ENCODE data around the gene MFAP4. TPM values are rescaled to one million over a fixed set of nuclear protein-coding genes. Genes with fewer than 3 reads are reported as not detected.

Gene MFAP4
- total and polyA plus RNA-seq, 3 experiments from 2014 or later, result not detected

- peaks cover 8% of the 10 kb centered on the region for H3K36me3 ChIP-seq (ENCODE audit: insufficient read depth, low read length)
- DNase-seq, result no peak
- no peaks in the 10 kb centered on the region for H3K9me3 ChIP-seq (ENCODE audit: low read length)
- H3K27ac Mint-ChIP-seq, result peak overlapping the region in 2 of 8 donors; percentile 9 to 73
- ChIA-PET POLR2A (no interaction called here), CTCF (interaction anchor here (11.0 kb wide), 1 partner anchor 11 kb away, joined by 118 read pairs; the partner anchor contains the start of gene B9D1)
- no peak overlapping the region for H3K4me3 ChIP-seq (ENCODE audit: low read length)
- no peaks in the 10 kb centered on the region for H3K9me3 Mint-ChIP-seq
- peak overlapping the region in 4 of 7 donors; percentile 41 to 55 (median 48) for H3K4me3 Mint-ChIP-seq
- peaks cover 32% of the 10 kb centered on the region for H3K4me1 ChIP-seq (ENCODE audit: insufficient read depth, low read length)
- H3K27me3 Mint-ChIP-seq, result no peaks in the 10 kb centered on the region
- peaks cover 4 to 24% (median 7%) of the 10 kb centered on the region in 3 donors for H3K36me3 Mint-ChIP-seq
- no peak overlapping the region for H3K27ac ChIP-seq (ENCODE audit: low read depth, low read length)
- peaks cover 45 to 47% (median 46%) of the 10 kb centered on the region in 3 donors for H3K4me1 Mint-ChIP-seq
- H3K27me3 ChIP-seq (ENCODE audit: insufficient read depth, low read length, poor library complexity, severe bottlenecking), result no peaks in the 10 kb centered on the region
Measured at GRCh38 chr17:19375732-19376131, 11.3 kb downstream of the MFAP4 start.

GRCh38 chr17:19374136-19374535 is 12.9 kb downstream of the MFAP4 start:
- POLR2A ChIA-PET, result no interaction called here
- H3K4me1 ChIP-seq (ENCODE audit: insufficient read depth, low read length), result peaks cover 48% of the 10 kb centered on the region
- H3K4me3 Mint-ChIP-seq, result no peak overlapping the region

GRCh38 chr17:19372866-19373504 is 14.0 kb downstream of the MFAP4 start:
- Histone ChIP-seq H3K4me3 (ENCODE audit: low read length) (no peak overlapping the region), H3K27me3 (ENCODE audit: insufficient read depth, low read length, poor library complexity, severe bottlenecking) (no peaks in the 10 kb centered on the region), H3K27ac (ENCODE audit: low read depth, low read length) (no peak overlapping the region), H3K9me3 (ENCODE audit: low read length) (no peaks in the 10 kb centered on the region), H3K4me1 (ENCODE audit: insufficient read depth, low read length) (peaks cover 51% of the 10 kb centered on the region), H3K36me3 (ENCODE audit: insufficient read depth, low read length) (no peaks in the 10 kb centered on the region)
- H3K27ac Mint-ChIP-seq, result peak overlapping the region in 2 of 8 donors; percentile 17 to 85
- DNase-seq, result peak in 1 of 5 donors; percentile 45
- H3K27me3 Mint-ChIP-seq, result no peaks in the 10 kb centered on the region
- H3K4me3 Mint-ChIP-seq, result peak overlapping the region in 2 of 7 donors; percentile 35 to 48
- POLR2A ChIA-PET, result interaction anchor here (0.7 kb wide), 1 partner anchor 13 kb away, joined by 3 read pairs; no protein-coding TSS in a partner anchor
- CTCF ChIA-PET, result interaction anchor here (11.0 kb wide), 1 partner anchor 9 kb away, joined by 118 read pairs; the partner anchor contains the start of gene B9D1
- peaks cover 0 to 6% (median 1%) of the 10 kb centered on the region in 3 donors for H3K36me3 Mint-ChIP-seq
- no peaks in the 10 kb centered on the region for H3K9me3 Mint-ChIP-seq
- peaks cover 61 to 69% (median 67%) of the 10 kb centered on the region in 3 donors for H3K4me1 Mint-ChIP-seq

More at GRCh38 chr17:19374136-19374535, 12.9 kb downstream of the MFAP4 start:
- no peaks in the 10 kb centered on the region for H3K9me3 Mint-ChIP-seq
- H3K4me3 ChIP-seq (ENCODE audit: low read length), result no peak overlapping the region
- no peak for DNase-seq
- no peaks in the 10 kb centered on the region for H3K9me3 ChIP-seq (ENCODE audit: low read length)
- no peak overlapping the region for H3K27ac ChIP-seq (ENCODE audit: low read depth, low read length)
- H3K27ac Mint-ChIP-seq, result peak overlapping the region in 1 of 8 donors; percentile 54
- H3K4me1 Mint-ChIP-seq, result peaks cover 58 to 61% (median 60%) of the 10 kb centered on the region in 3 donors
- peaks cover 0 to 9% (median 1%) of the 10 kb centered on the region in 3 donors for H3K36me3 Mint-ChIP-seq
- no peaks in the 10 kb centered on the region for H3K36me3 ChIP-seq (ENCODE audit: insufficient read depth, low read length)
- CTCF ChIA-PET, result interaction anchor here (11.0 kb wide), 1 partner anchor 10 kb away, joined by 118 read pairs; the partner anchor contains the start of gene B9D1
- no peaks in the 10 kb centered on the region for H3K27me3 ChIP-seq (ENCODE audit: insufficient read depth, low read length, poor library complexity, severe bottlenecking)
- H3K27me3 Mint-ChIP-seq, result no peaks in the 10 kb centered on the region

- Histone ChIP-seq H3K4me1 (ENCODE audit: insufficient read depth, low read length) (peaks cover 51% of the 10 kb centered on the region), H3K36me3 (ENCODE audit: insufficient read depth, low read length) (no peaks in the 10 kb centered on the region), H3K27me3 (ENCODE audit: insufficient read depth, low read length, poor library complexity, severe bottlenecking) (no peaks in the 10 kb centered on the region), H3K9me3 (ENCODE audit: low read length) (no peaks in the 10 kb centered on the region), H3K4me3 (ENCODE audit: low read length) (no peak overlapping the region), H3K27ac (ENCODE audit: low read depth, low read length) (no peak overlapping the region)
- Mint-ChIP-seq H3K27me3 (no peaks in the 10 kb centered on the region), H3K27ac (peak overlapping the region in 4 of 8 donors; percentile 45 to 90 (median 82)), H3K36me3 (peaks cover 0 to 1% (median under 1%) of the 10 kb centered on the region in 3 donors), H3K9me3 (no peaks in the 10 kb centered on the region), H3K4me1 (peaks cover 59 to 67% (median 65%) of the 10 kb centered on the region in 3 donors), H3K4me3 (peak overlapping the region in 4 of 7 donors; percentile 48 to 84 (median 78))
- CTCF ChIA-PET, result interaction anchor here (11.0 kb wide), 1 partner anchor 8 kb away, joined by 118 read pairs; the partner anchor contains the start of gene B9D1
- POLR2A ChIA-PET, result no interaction called here
- DNase-seq, result peak in 1 of 5 donors; percentile 7
Measured at GRCh38 chr17:19372439-19372838, 14.6 kb downstream of the MFAP4 start.

- peaks cover 54 to 62% (median 61%) of the 10 kb centered on the region in 3 donors for H3K4me1 Mint-ChIP-seq
- Histone ChIP-seq H3K27ac (ENCODE audit: low read depth, low read length) (no peak overlapping the region), H3K27me3 (ENCODE audit: insufficient read depth, low read length, poor library complexity, severe bottlenecking) (no peaks in the 10 kb centered on the region), H3K4me3 (ENCODE audit: low read length) (no peak overlapping the region), H3K36me3 (ENCODE audit: insufficient read depth, low read length) (no peaks in the 10 kb centered on the region), H3K4me1 (ENCODE audit: insufficient read depth, low read length) (peaks cover 47% of the 10 kb centered on the region), H3K9me3 (ENCODE audit: low read length) (no peaks in the 10 kb centered on the region)
- H3K27ac Mint-ChIP-seq, result peak overlapping the region; percentile 32 to 96 (median 82)
- ChIA-PET POLR2A (no interaction called here), CTCF (interaction anchor here (3.7 to 11.0 kb wide), 2 partner anchors 8 to 75 kb away, joined by 15 to 118 read pairs; partner anchors contain the start of gene B9D1)
- H3K9me3 Mint-ChIP-seq, result no peaks in the 10 kb centered on the region
- no peaks in the 10 kb centered on the region for H3K36me3 Mint-ChIP-seq
- H3K4me3 Mint-ChIP-seq, result peak overlapping the region in 5 of 7 donors; percentile 28 to 83 (median 72)
- DNase-seq, result peak in 1 of 5 donors; percentile 35
- no peaks in the 10 kb centered on the region for H3K27me3 Mint-ChIP-seq
Measured at GRCh38 chr17:19372011-19372370, 15.0 kb downstream of the MFAP4 start.

- Histone ChIP-seq H3K9me3 (ENCODE audit: low read length) (no peaks in the 10 kb centered on the region), H3K36me3 (ENCODE audit: insufficient read depth, low read length) (no peaks in the 10 kb centered on the region), H3K4me3 (ENCODE audit: low read length) (peak overlapping the region; percentile 3), H3K4me1 (ENCODE audit: insufficient read depth, low read length) (peaks cover 44% of the 10 kb centered on the region), H3K27me3 (ENCODE audit: insufficient read depth, low read length, poor library complexity, severe bottlenecking) (no peaks in the 10 kb centered on the region), H3K27ac (ENCODE audit: low read depth, low read length) (no peak overlapping the region)
- Mint-ChIP-seq H3K27me3 (no peaks in the 10 kb centered on the region), H3K4me3 (peak overlapping the region; percentile 43 to 85 (median 72)), H3K36me3 (no peaks in the 10 kb centered on the region), H3K4me1 (peaks cover 51 to 57% (median 57%) of the 10 kb centered on the region in 3 donors), H3K27ac (peak overlapping the region; percentile 83 to 96 (median 92)), H3K9me3 (no peaks in the 10 kb centered on the region)
- POLR2A ChIA-PET, result no interaction called here
- peak in 2 of 5 donors; percentile 15 to 42 for DNase-seq
- CTCF ChIA-PET, result interaction anchor here (0.7 to 11.0 kb wide), 4 partner anchors 7 to 395 kb away, joined by 3 to 118 read pairs (median 9); partner anchors contain the start of gene B9D1
Measured at GRCh38 chr17:19371259-19372010, 15.6 kb downstream of the MFAP4 start.

- POLR2A ChIA-PET, result interaction anchor here (1.7 kb wide), 1 partner anchor 8 kb away, joined by 5 read pairs; the partner anchor contains the start of gene MAPK7
- H3K27me3 ChIP-seq (ENCODE audit: insufficient read depth, low read length, poor library complexity, severe bottlenecking), result no peaks in the 10 kb centered on the region
- Mint-ChIP-seq H3K9me3 (no peaks in the 10 kb centered on the region), H3K27ac (peak overlapping the region; percentile 85 to 96 (median 95)), H3K36me3 (no peaks in the 10 kb centered on the region), H3K27me3 (peaks cover 0 to 2% of the 10 kb centered on the region in 2 donors), H3K4me1 (peaks cover 48 to 52% (median 50%) of the 10 kb centered on the region in 3 donors), H3K4me3 (peak overlapping the region; percentile 48 to 85 (median 83))
- H3K27ac ChIP-seq (ENCODE audit: low read depth, low read length), result no peak overlapping the region
- no peaks in the 10 kb centered on the region for H3K9me3 ChIP-seq (ENCODE audit: low read length)
- CTCF ChIA-PET, result interaction anchor here (0.7 to 3.7 kb wide), 3 partner anchors 32 to 396 kb away, joined by 3 to 15 read pairs (median 4); no protein-coding TSS in a partner anchor
- H3K4me3 ChIP-seq (ENCODE audit: low read length), result peak overlapping the region; percentile 3
- H3K36me3 ChIP-seq (ENCODE audit: insufficient read depth, low read length), result no peaks in the 10 kb centered on the region
- DNase-seq, result peak in 1 of 5 donors; percentile 48
- peaks cover 44% of the 10 kb centered on the region for H3K4me1 ChIP-seq (ENCODE audit: insufficient read depth, low read length)
Measured at GRCh38 chr17:19370493-19370960, 16.5 kb downstream of the MFAP4 start.

Data from CD8-positive, alpha-beta memory T cell (primary cell).